Mesenchymal stem cell (in vitro differentiated cells and primary cell): ENCODE measurements around the gene SAMD4A.

Experiments used
- DNase-seq: peaks from one replicate; pipeline ENCODE4 v3.0.0-alpha.2; 2013
- H2AFZ ChIP-seq: one replicate; pipeline ENCODE4 v1.6.1; 2013; ENCODE audit warnings: low read depth, mild to moderate bottlenecking, control low read depth, inconsistent platforms, low read length, moderate library complexity
- H2AK5ac ChIP-seq: 2 replicates; pipeline ENCODE4 v1.6.1; 2013; ENCODE audit warnings: low read length, moderate library complexity, mild to moderate bottlenecking, inconsistent platforms; ENCODE audit not compliant: severe bottlenecking
- H2BK120ac ChIP-seq: one replicate; pipeline ENCODE4 v1.6.1; 2013; ENCODE audit warnings: low read depth, mild to moderate bottlenecking, inconsistent platforms, low read length, moderate library complexity
- H2BK12ac ChIP-seq, 2 experiments: one replicate each; pipeline ENCODE4 v1.6.1; 2013; ENCODE audit warnings: inconsistent platforms in 2 of 2, low read length in 2 of 2, mild to moderate bottlenecking in 2 of 2, moderate library complexity in 2 of 2, control low read depth in 1 of 2
- H2BK15ac ChIP-seq: one replicate; pipeline ENCODE4 v1.6.1; 2013; ENCODE audit warnings: mild to moderate bottlenecking, low read depth, inconsistent platforms; ENCODE audit not compliant: poor library complexity, severe bottlenecking
- H2BK5ac ChIP-seq: 2 replicates; pipeline ENCODE4 v1.6.1; 2013; ENCODE audit warnings: low read depth, mild to moderate bottlenecking, low read length, control low read depth, inconsistent platforms; ENCODE audit not compliant: poor library complexity, severe bottlenecking
- H3K14ac ChIP-seq, 2 experiments: one replicate each; pipeline ENCODE4 v1.6.1; 2013; ENCODE audit warnings: inconsistent platforms in 2 of 2, low read length in 2 of 2, control low read depth in 1 of 2, mild to moderate bottlenecking in 1 of 2, moderate library complexity in 1 of 2
- H3K18ac ChIP-seq, 2 experiments: one replicate each; pipeline ENCODE4 v1.6.1; 2013; ENCODE audit warnings: inconsistent platforms in 2 of 2, low read length in 2 of 2, control low read depth in 1 of 2, low read depth in 1 of 2, mild to moderate bottlenecking in 1 of 2
- H3K23ac ChIP-seq, 2 experiments: one replicate each; pipeline ENCODE4 v1.6.1; 2013; ENCODE audit warnings: inconsistent platforms in 2 of 2, low read length in 2 of 2, mild to moderate bottlenecking in 2 of 2, moderate library complexity in 2 of 2, control low read depth in 1 of 2
- H3K27ac ChIP-seq: 2 replicates; pipeline ENCODE4 v1.5.1; 2013; ENCODE audit warnings: mild to moderate bottlenecking, moderate library complexity, low read length, control low read depth, inconsistent platforms; ENCODE audit not compliant: poor library complexity, severe bottlenecking
- H3K27me3 ChIP-seq, 2 experiments: 2 replicates each; pipeline versions ENCODE4 v1.6.1 to v1.7.0; 2013; ENCODE audit warnings: low read length in 2 of 2, mild to moderate bottlenecking in 2 of 2, moderate library complexity in 2 of 2, control low read depth in 1 of 2, inconsistent platforms in 1 of 2; ENCODE audit not compliant: control insufficient read depth in 1 of 2, insufficient read depth in 1 of 2
- H3K36me3 ChIP-seq, 2 experiments: 2 replicates each; pipeline versions ENCODE4 v1.6.1 to v1.7.0; 2013; ENCODE audit warnings: low read length in 2 of 2, control low read depth in 1 of 2, inconsistent platforms in 1 of 2, low read depth in 1 of 2, mild to moderate bottlenecking in 1 of 2; ENCODE audit not compliant: insufficient read depth in 2 of 2, control insufficient read depth in 1 of 2
- H3K4ac ChIP-seq, 2 experiments: one replicate each; pipeline ENCODE4 v1.6.1; 2013; ENCODE audit warnings: inconsistent platforms in 2 of 2, low read length in 2 of 2, mild to moderate bottlenecking in 2 of 2, moderate library complexity in 2 of 2, control low read depth in 1 of 2, low read depth in 1 of 2
- H3K4me1 ChIP-seq: 2 replicates; pipeline ENCODE4 v1.6.1; 2013; ENCODE audit warnings: low read depth, low read length, control low read depth; ENCODE audit not compliant: control insufficient read depth, insufficient read depth
- H3K4me2 ChIP-seq: 2 replicates; pipeline ENCODE4 v1.6.1; 2013; ENCODE audit warnings: low read length, mild to moderate bottlenecking, inconsistent platforms; ENCODE audit not compliant: poor library complexity, severe bottlenecking
- H3K4me3 ChIP-seq, 2 experiments: 2 replicates each; pipeline versions ENCODE4 v1.5.1 to v1.7.0; 2013; ENCODE audit warnings: low read length in 2 of 2, mild to moderate bottlenecking in 2 of 2, control low read depth in 1 of 2, low read depth in 1 of 2; ENCODE audit not compliant: insufficient read depth in 1 of 2
- H3K79me1 ChIP-seq: replicated peaks from 2 replicates; pipeline ENCODE4 v1.6.1; 2013; ENCODE audit warnings: mild to moderate bottlenecking, control low read depth, low read length, inconsistent platforms; ENCODE audit not compliant: poor library complexity, severe bottlenecking
- H3K9ac ChIP-seq: 2 replicates; pipeline ENCODE4 v1.7.0; 2013; ENCODE audit warnings: mild to moderate bottlenecking, low read length, moderate library complexity
- H3K9me3 ChIP-seq: 2 replicates; pipeline ENCODE4 v1.7.0; 2013; ENCODE audit warnings: mild to moderate bottlenecking, low read length; ENCODE audit not compliant: control insufficient read depth
- H4K8ac ChIP-seq: one replicate; pipeline ENCODE4 v1.6.1; 2013; ENCODE audit warnings: inconsistent platforms, mild to moderate bottlenecking, low read length, moderate library complexity
- H4K91ac ChIP-seq: one replicate; pipeline ENCODE4 v1.6.1; 2013; ENCODE audit warnings: mild to moderate bottlenecking, low read length, inconsistent platforms
- WGBS: methylation state at CpG from one replicate; pipeline ENCODE4 v1.1.7; 2013; ENCODE audit warnings: mixed read lengths; 5-methylcytosine and 5-hydroxymethylcytosine counted together

The SAMD4A gene

GRCh38 chr14:54768501-54769129 lies 201.7 kb downstream of the SAMD4A start:
- Histone ChIP-seq H3K4me3 (no peak overlapping the region), H3K9ac (no peak overlapping the region), H3K18ac (no peak overlapping the region), H2BK15ac (no peak overlapping the region), H2BK12ac (no peak overlapping the region), H4K91ac (no peak overlapping the region), H3K27ac (no peak overlapping the region), H3K9me3 (no peaks in the 10 kb centered on the region), H3K4me1 (peaks cover 11% of the 10 kb centered on the region), H4K8ac (no peak overlapping the region), H3K4me2 (no peak overlapping the region), H3K79me1 (peaks cover 6% of the 10 kb centered on the region), H2BK120ac (no peak overlapping the region), H2BK5ac (no peak overlapping the region), H2AK5ac (no peak overlapping the region), H3K14ac (no peak overlapping the region), H3K27me3 (no peaks in the 10 kb centered on the region), H3K4ac (no peak overlapping the region), H3K36me3 (peaks cover 56 to 78% of the 10 kb centered on the region in 2 experiments), H2AFZ (no peak overlapping the region), H3K23ac (no peak overlapping the region)
- no peak for DNase-seq
- WGBS: 79% methylated on average over 9 of the region's 9 CpGs

GRCh38 chr14:54769951-54770863 lies 203.3 kb downstream of the SAMD4A start:
- Histone ChIP-seq H2BK5ac (no peak overlapping the region), H2BK120ac (no peak overlapping the region), H3K27me3 (no peaks in the 10 kb centered on the region), H2BK12ac (no peak overlapping the region), H3K36me3 (peaks cover 48 to 68% of the 10 kb centered on the region in 2 experiments), H4K8ac (no peak overlapping the region), H3K18ac (no peak overlapping the region), H3K9me3 (no peaks in the 10 kb centered on the region), H2BK15ac (no peak overlapping the region), H2AFZ (no peak overlapping the region), H3K4me1 (peaks cover 13% of the 10 kb centered on the region), H4K91ac (no peak overlapping the region), H3K4ac (no peak overlapping the region), H3K4me3 (no peak overlapping the region), H3K4me2 (no peak overlapping the region), H3K14ac (no peak overlapping the region), H3K23ac (no peak overlapping the region), H3K27ac (no peak overlapping the region), H3K9ac (no peak overlapping the region), H2AK5ac (no peak overlapping the region), H3K79me1 (peaks cover 6% of the 10 kb centered on the region)
- whole genome bisulfite sequencing: 98% methylated on average over 13 of the region's 14 CpGs
- DNase-seq: no peak

GRCh38 chr14:54771411-54772027 lies 204.6 kb downstream of the SAMD4A start:
- Histone ChIP-seq H3K23ac (no peak overlapping the region), H2BK15ac (no peak overlapping the region), H3K27ac (peak overlapping the region; percentile 6), H2AK5ac (peak overlapping the region; percentile 29), H3K27me3 (no peaks in the 10 kb centered on the region), H3K18ac (peak overlapping the region; percentile 18 to 56), H2BK5ac (no peak overlapping the region), H3K36me3 (peaks cover 47 to 60% of the 10 kb centered on the region in 2 experiments), H2AFZ (no peak overlapping the region), H3K4me2 (no peak overlapping the region), H4K91ac (peak overlapping the region; percentile 21), H3K9ac (peak overlapping the region; percentile 98), H3K79me1 (peaks cover 12% of the 10 kb centered on the region), H4K8ac (no peak overlapping the region), H3K9me3 (no peaks in the 10 kb centered on the region), H3K4me3 (peak overlapping the region in 1 of 2 experiments; percentile 64), H2BK12ac (no peak overlapping the region), H2BK120ac (peak overlapping the region; percentile 24), H3K4ac (no peak overlapping the region), H3K14ac (no peak overlapping the region), H3K4me1 (peaks cover 16% of the 10 kb centered on the region)
- no peak for DNase-seq
- WGBS: 81% methylated on average over 6 of the region's 6 CpGs

GRCh38 chr14:54772451-54772881 lies 205.5 kb downstream of the SAMD4A start:
- peaks cover 16% of the 10 kb centered on the region for H3K4me1 ChIP-seq
- peaks cover 42 to 61% of the 10 kb centered on the region in 2 experiments for H3K36me3 ChIP-seq
- H3K27ac ChIP-seq: peak overlapping the region; percentile 98
- H3K9ac ChIP-seq: peak overlapping the region; percentile 98
- H3K4me2 ChIP-seq: no peak overlapping the region
- peak overlapping the region; percentile 70 for H2AK5ac ChIP-seq
- no peak overlapping the region for H3K23ac ChIP-seq
- H3K79me1 ChIP-seq: peaks cover 15% of the 10 kb centered on the region
- DNase-seq: peak; percentile 71
- H2AFZ ChIP-seq: no peak overlapping the region
- peak overlapping the region; percentile 27 for H2BK120ac ChIP-seq
- peak overlapping the region; percentile 80 for H2BK5ac ChIP-seq
- peak overlapping the region; percentile 28 to 51 for H2BK12ac ChIP-seq
- no peak overlapping the region for H2BK15ac ChIP-seq
- WGBS: 18% methylated on average over 7 of the region's 7 CpGs
- H3K4ac ChIP-seq: no peak overlapping the region
- H3K9me3 ChIP-seq: no peaks in the 10 kb centered on the region
- H3K27me3 ChIP-seq: no peaks in the 10 kb centered on the region
- peak overlapping the region; percentile 12 for H4K8ac ChIP-seq
- no peak overlapping the region for H3K14ac ChIP-seq
- H4K91ac ChIP-seq: peak overlapping the region; percentile 34
- H3K4me3 ChIP-seq: peak overlapping the region in 1 of 2 experiments; percentile 64
- peak overlapping the region; percentile 42 to 73 for H3K18ac ChIP-seq
